Measurements from ENCODE around the gene MRPL21. TPM values are rescaled to one million over a fixed set of nuclear protein-coding genes. Genes with fewer than 3 reads are reported as not detected.

MRPL21 gene
- total RNA-seq, 1 donor from 2014 or later: 52.5 TPM

GRCh38 chr11:68854273-68854958, 49.2 kb downstream of the MRPL21 start:
- DNase-seq (ENCODE audit: low spot score in 2 of 2, unreplicated experiment in 2 of 2): no peak
- no peak for TF ChIP-seq CTCF (IDR thresholded peaks at IDR 0.05; ENCODE audit: unreplicated experiment)
- Mint-ChIP-seq H3K27ac (no peak overlapping the region), H3K9me3 (no peaks in the 10 kb centered on the region), H3K4me1 (peaks cover 17% of the 10 kb centered on the region), H3K4me3 (peak overlapping the region; percentile 61), H3K36me3 (no peaks in the 10 kb centered on the region), H3K27me3 (ENCODE audit: low read depth) (peaks cover 38% of the 10 kb centered on the region)

GRCh38 chr11:68852628-68853027, 51.0 kb downstream of the MRPL21 start:
- Mint-ChIP-seq H3K4me1 (peaks cover 17% of the 10 kb centered on the region), H3K36me3 (no peaks in the 10 kb centered on the region), H3K9me3 (no peaks in the 10 kb centered on the region), H3K27me3 (ENCODE audit: low read depth) (peaks cover 51% of the 10 kb centered on the region), H3K4me3 (no peak overlapping the region), H3K27ac (no peak overlapping the region)
- TF ChIP-seq CTCF (IDR thresholded peaks at IDR 0.05; ENCODE audit: unreplicated experiment): no peak
- DNase-seq (ENCODE audit: low spot score in 2 of 2, unreplicated experiment in 2 of 2): no peak

GRCh38 chr11:68848429-68848828, 55.2 kb downstream of the MRPL21 start:
- no peaks in the 10 kb centered on the region for H3K36me3 Mint-ChIP-seq
- no peak for TF ChIP-seq CTCF (IDR thresholded peaks at IDR 0.05; ENCODE audit: unreplicated experiment)
- peaks cover 9% of the 10 kb centered on the region for H3K4me1 Mint-ChIP-seq
- H3K9me3 Mint-ChIP-seq: no peaks in the 10 kb centered on the region
- DNase-seq (ENCODE audit: low spot score in 2 of 2, unreplicated experiment in 2 of 2): no peak
- no peak overlapping the region for H3K4me3 Mint-ChIP-seq
- peaks cover 75% of the 10 kb centered on the region for H3K27me3 Mint-ChIP-seq (ENCODE audit: low read depth)
- H3K27ac Mint-ChIP-seq: no peak overlapping the region

- no peak for TF ChIP-seq CTCF (IDR thresholded peaks at IDR 0.05; ENCODE audit: unreplicated experiment)
- H3K36me3 Mint-ChIP-seq: no peaks in the 10 kb centered on the region
- H3K4me3 Mint-ChIP-seq: no peak overlapping the region
- H3K9me3 Mint-ChIP-seq: no peaks in the 10 kb centered on the region
- peaks cover 75% of the 10 kb centered on the region for H3K27me3 Mint-ChIP-seq (ENCODE audit: low read depth)
- H3K4me1 Mint-ChIP-seq: peaks cover 14% of the 10 kb centered on the region
- no peak for DNase-seq (ENCODE audit: low spot score in 2 of 2, unreplicated experiment in 2 of 2)
- H3K27ac Mint-ChIP-seq: no peak overlapping the region
Observed at GRCh38 chr11:68847395-68847794, 56.2 kb downstream of the MRPL21 start.

- peaks cover 72% of the 10 kb centered on the region for H3K27me3 Mint-ChIP-seq (ENCODE audit: low read depth)
- H3K4me3 Mint-ChIP-seq: no peak overlapping the region
- H3K36me3 Mint-ChIP-seq: no peaks in the 10 kb centered on the region
- H3K27ac Mint-ChIP-seq: no peak overlapping the region
- no peak for TF ChIP-seq CTCF (IDR thresholded peaks at IDR 0.05; ENCODE audit: unreplicated experiment)
- peaks cover 15% of the 10 kb centered on the region for H3K4me1 Mint-ChIP-seq
- DNase-seq (ENCODE audit: low spot score in 2 of 2, unreplicated experiment in 2 of 2): no peak
- H3K9me3 Mint-ChIP-seq: no peaks in the 10 kb centered on the region
Observed at GRCh38 chr11:68845351-68846002, 58.2 kb downstream of the MRPL21 start.

All from mesothelial cell of epicardium (in vitro differentiated cells).